Measurements from ENCODE around the gene SLC20A1.

SLC20A1 gene

GRCh38 chr2:112626604-112627059 is 19.1 kb upstream of the SLC20A1 start:
- H3K27me3 ChIP-seq (ENCODE audit: control insufficient read depth in 1 of 2, insufficient read depth in 2 of 2, low read length in 2 of 2), result peaks cover 3 to 4% of the 10 kb centered on the region in 2 donors
- H3K9ac ChIP-seq (ENCODE audit: low read length in 2 of 2), result peak overlapping the region in 1 of 2 donors; percentile 13
- H3K27ac ChIP-seq (ENCODE audit: low read length), result no peak overlapping the region

GRCh38 chr2:112627060-112628040 is 18.4 kb upstream of the SLC20A1 start:
- H3K4me3 ChIP-seq (ENCODE audit: low read length in 2 of 2), result peak overlapping the region; percentile 64 to 69

More at GRCh38 chr2:112626604-112627059, 19.1 kb upstream of the SLC20A1 start:
- Histone ChIP-seq H3K36me3 (ENCODE audit: control insufficient read depth in 2 of 2, insufficient read depth in 2 of 2, low read length in 2 of 2) (no peaks in the 10 kb centered on the region), H3K4me1 (ENCODE audit: control insufficient read depth, insufficient read depth, low read length) (peaks cover 8% of the 10 kb centered on the region), H3K4me3 (ENCODE audit: low read length in 2 of 2) (peak overlapping the region; percentile 64 to 69), H3K9me3 (ENCODE audit: control insufficient read depth in 2 of 2, low read length in 2 of 2) (no peaks in the 10 kb centered on the region)

GRCh38 chr2:112629224-112629623 is 16.5 kb upstream of the SLC20A1 start:
- peaks cover 3 to 4% of the 10 kb centered on the region in 2 donors for H3K27me3 ChIP-seq (ENCODE audit: control insufficient read depth in 1 of 2, insufficient read depth in 2 of 2, low read length in 2 of 2)
- peaks cover 8% of the 10 kb centered on the region for H3K4me1 ChIP-seq (ENCODE audit: control insufficient read depth, insufficient read depth, low read length)
- H3K9me3 ChIP-seq (ENCODE audit: control insufficient read depth in 2 of 2, low read length in 2 of 2), result no peaks in the 10 kb centered on the region
- H3K36me3 ChIP-seq (ENCODE audit: control insufficient read depth in 2 of 2, insufficient read depth in 2 of 2, low read length in 2 of 2), result no peaks in the 10 kb centered on the region
- H3K27ac ChIP-seq (ENCODE audit: low read length), result no peak overlapping the region
- no peak overlapping the region for H3K9ac ChIP-seq (ENCODE audit: low read length in 2 of 2)
- no peak overlapping the region for H3K4me3 ChIP-seq (ENCODE audit: low read length in 2 of 2)

More at GRCh38 chr2:112627060-112628040, 18.4 kb upstream of the SLC20A1 start:
- H3K9ac ChIP-seq (ENCODE audit: low read length in 2 of 2), result no peak overlapping the region
- H3K4me1 ChIP-seq (ENCODE audit: control insufficient read depth, insufficient read depth, low read length), result peaks cover 8% of the 10 kb centered on the region
- no peak overlapping the region for H3K27ac ChIP-seq (ENCODE audit: low read length)
- no peaks in the 10 kb centered on the region for H3K9me3 ChIP-seq (ENCODE audit: control insufficient read depth in 2 of 2, low read length in 2 of 2)
- H3K36me3 ChIP-seq (ENCODE audit: control insufficient read depth in 2 of 2, insufficient read depth in 2 of 2, low read length in 2 of 2), result no peaks in the 10 kb centered on the region
- peaks cover 3 to 4% of the 10 kb centered on the region in 2 donors for H3K27me3 ChIP-seq (ENCODE audit: control insufficient read depth in 1 of 2, insufficient read depth in 2 of 2, low read length in 2 of 2)

GRCh38 chr2:112629823-112630222 is 15.9 kb upstream of the SLC20A1 start:
- H3K27ac ChIP-seq (ENCODE audit: low read length), result no peak overlapping the region
- H3K9ac ChIP-seq (ENCODE audit: low read length in 2 of 2), result no peak overlapping the region
- peaks cover 8% of the 10 kb centered on the region for H3K4me1 ChIP-seq (ENCODE audit: control insufficient read depth, insufficient read depth, low read length)
- H3K4me3 ChIP-seq (ENCODE audit: low read length in 2 of 2), result no peak overlapping the region
- no peaks in the 10 kb centered on the region for H3K9me3 ChIP-seq (ENCODE audit: control insufficient read depth in 2 of 2, low read length in 2 of 2)
- H3K36me3 ChIP-seq (ENCODE audit: control insufficient read depth in 2 of 2, insufficient read depth in 2 of 2, low read length in 2 of 2), result no peaks in the 10 kb centered on the region
- H3K27me3 ChIP-seq (ENCODE audit: control insufficient read depth in 1 of 2, insufficient read depth in 2 of 2, low read length in 2 of 2), result peaks cover 3 to 4% of the 10 kb centered on the region in 2 donors

GRCh38 chr2:112630268-112630667 is 15.5 kb upstream of the SLC20A1 start:
- Histone ChIP-seq H3K9me3 (ENCODE audit: control insufficient read depth in 2 of 2, low read length in 2 of 2) (no peaks in the 10 kb centered on the region), H3K36me3 (ENCODE audit: control insufficient read depth in 2 of 2, insufficient read depth in 2 of 2, low read length in 2 of 2) (no peaks in the 10 kb centered on the region), H3K27ac (ENCODE audit: low read length) (no peak overlapping the region), H3K9ac (ENCODE audit: low read length in 2 of 2) (no peak overlapping the region), H3K4me1 (ENCODE audit: control insufficient read depth, insufficient read depth, low read length) (peaks cover 8% of the 10 kb centered on the region), H3K4me3 (ENCODE audit: low read length in 2 of 2) (no peak overlapping the region), H3K27me3 (ENCODE audit: control insufficient read depth in 1 of 2, insufficient read depth in 2 of 2, low read length in 2 of 2) (peaks cover 3 to 4% of the 10 kb centered on the region in 2 donors)

GRCh38 chr2:112633708-112634107 is 12.0 kb upstream of the SLC20A1 start:
- Histone ChIP-seq H3K4me3 (ENCODE audit: low read length in 2 of 2) (no peak overlapping the region), H3K27ac (ENCODE audit: low read length) (no peak overlapping the region), H3K36me3 (ENCODE audit: control insufficient read depth in 2 of 2, insufficient read depth in 2 of 2, low read length in 2 of 2) (no peaks in the 10 kb centered on the region), H3K4me1 (ENCODE audit: control insufficient read depth, insufficient read depth, low read length) (no peaks in the 10 kb centered on the region), H3K9ac (ENCODE audit: low read length in 2 of 2) (no peak overlapping the region), H3K27me3 (ENCODE audit: control insufficient read depth in 1 of 2, insufficient read depth in 2 of 2, low read length in 2 of 2) (peaks cover 0 to 3% of the 10 kb centered on the region in 2 donors), H3K9me3 (ENCODE audit: control insufficient read depth in 2 of 2, low read length in 2 of 2) (no peaks in the 10 kb centered on the region)

- Histone ChIP-seq H3K4me3 (ENCODE audit: low read length in 2 of 2) (no peak overlapping the region), H3K36me3 (ENCODE audit: control insufficient read depth in 2 of 2, insufficient read depth in 2 of 2, low read length in 2 of 2) (no peaks in the 10 kb centered on the region), H3K9me3 (ENCODE audit: control insufficient read depth in 2 of 2, low read length in 2 of 2) (no peaks in the 10 kb centered on the region), H3K27me3 (ENCODE audit: control insufficient read depth in 1 of 2, insufficient read depth in 2 of 2, low read length in 2 of 2) (peaks cover 0 to 3% of the 10 kb centered on the region in 2 donors), H3K4me1 (ENCODE audit: control insufficient read depth, insufficient read depth, low read length) (no peaks in the 10 kb centered on the region), H3K9ac (ENCODE audit: low read length in 2 of 2) (no peak overlapping the region), H3K27ac (ENCODE audit: low read length) (no peak overlapping the region)
Measured at GRCh38 chr2:112634153-112634873, 11.4 kb upstream of the SLC20A1 start.

- Histone ChIP-seq H3K27ac (ENCODE audit: low read length) (no peak overlapping the region), H3K4me1 (ENCODE audit: control insufficient read depth, insufficient read depth, low read length) (no peaks in the 10 kb centered on the region), H3K27me3 (ENCODE audit: control insufficient read depth in 1 of 2, insufficient read depth in 2 of 2, low read length in 2 of 2) (peaks cover 0 to 3% of the 10 kb centered on the region in 2 donors), H3K4me3 (ENCODE audit: low read length in 2 of 2) (no peak overlapping the region), H3K9me3 (ENCODE audit: control insufficient read depth in 2 of 2, low read length in 2 of 2) (no peaks in the 10 kb centered on the region), H3K9ac (ENCODE audit: low read length in 2 of 2) (no peak overlapping the region), H3K36me3 (ENCODE audit: control insufficient read depth in 2 of 2, insufficient read depth in 2 of 2, low read length in 2 of 2) (no peaks in the 10 kb centered on the region)
Measured at GRCh38 chr2:112634874-112635157, 10.9 kb upstream of the SLC20A1 start.

- Histone ChIP-seq H3K27ac (ENCODE audit: low read length) (no peak overlapping the region), H3K27me3 (ENCODE audit: control insufficient read depth in 1 of 2, insufficient read depth in 2 of 2, low read length in 2 of 2) (no peaks in the 10 kb centered on the region), H3K9me3 (ENCODE audit: control insufficient read depth in 2 of 2, low read length in 2 of 2) (no peaks in the 10 kb centered on the region), H3K9ac (ENCODE audit: low read length in 2 of 2) (no peak overlapping the region), H3K4me3 (ENCODE audit: low read length in 2 of 2) (no peak overlapping the region), H3K4me1 (ENCODE audit: control insufficient read depth, insufficient read depth, low read length) (no peaks in the 10 kb centered on the region), H3K36me3 (ENCODE audit: control insufficient read depth in 2 of 2, insufficient read depth in 2 of 2, low read length in 2 of 2) (no peaks in the 10 kb centered on the region)
Measured at GRCh38 chr2:112636605-112637288, 9.0 kb upstream of the SLC20A1 start.

GRCh38 chr2:112637289-112637660 is 8.5 kb upstream of the SLC20A1 start:
- Histone ChIP-seq H3K36me3 (ENCODE audit: control insufficient read depth in 2 of 2, insufficient read depth in 2 of 2, low read length in 2 of 2) (no peaks in the 10 kb centered on the region), H3K9me3 (ENCODE audit: control insufficient read depth in 2 of 2, low read length in 2 of 2) (no peaks in the 10 kb centered on the region), H3K27ac (ENCODE audit: low read length) (no peak overlapping the region), H3K27me3 (ENCODE audit: control insufficient read depth in 1 of 2, insufficient read depth in 2 of 2, low read length in 2 of 2) (no peaks in the 10 kb centered on the region), H3K4me3 (ENCODE audit: low read length in 2 of 2) (no peak overlapping the region), H3K4me1 (ENCODE audit: control insufficient read depth, insufficient read depth, low read length) (no peaks in the 10 kb centered on the region), H3K9ac (ENCODE audit: low read length in 2 of 2) (no peak overlapping the region)
